ENCODE results near the gene CFAP210. TPM values are rescaled to one million over a fixed set of nuclear protein-coding genes. Genes with fewer than 3 reads are reported as not detected.

The CFAP210 gene
- total and polyA plus RNA-seq, 11 donors, result 0.11 TPM; not detected in 10

DNA sequence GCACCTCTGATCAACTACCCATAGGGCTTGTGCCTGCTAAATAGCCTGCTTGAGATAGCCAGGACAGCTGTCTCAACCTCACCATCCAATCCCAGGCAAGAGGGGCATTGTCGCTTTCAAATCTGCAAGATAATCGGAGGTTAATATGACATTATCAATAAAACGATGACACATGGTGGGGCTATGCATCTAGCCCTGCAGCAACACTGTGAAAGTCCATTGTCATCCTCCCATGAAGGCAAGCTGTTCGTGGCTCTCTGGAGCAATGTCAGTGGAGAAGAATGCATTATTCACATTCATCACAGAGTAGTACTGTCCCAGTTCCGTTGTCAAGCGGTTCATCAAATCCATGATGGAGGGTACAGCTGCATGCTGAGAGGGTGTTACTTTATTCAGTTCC, 20.5 kb upstream of the CFAP210 start:
- intact Hi-C loops (cut with DNase I), result no loop called here
- Histone ChIP-seq H3K4me3 (no peak overlapping the region), H3K4me1 (peaks cover 0 to 26% (median 13%) of the 10 kb centered on the region in 12 donors), H3K9me3 (no peaks in the 10 kb centered on the region), H3K36me3 (peaks cover 0 to 4% (median 0%) of the 10 kb centered on the region in 9 donors), H3K27ac (no peak overlapping the region), H3K27me3 (no peaks in the 10 kb centered on the region)
- DNase-seq (no peak), ATAC-seq (no peak)
- TF ChIP-seq, protein P1, sequence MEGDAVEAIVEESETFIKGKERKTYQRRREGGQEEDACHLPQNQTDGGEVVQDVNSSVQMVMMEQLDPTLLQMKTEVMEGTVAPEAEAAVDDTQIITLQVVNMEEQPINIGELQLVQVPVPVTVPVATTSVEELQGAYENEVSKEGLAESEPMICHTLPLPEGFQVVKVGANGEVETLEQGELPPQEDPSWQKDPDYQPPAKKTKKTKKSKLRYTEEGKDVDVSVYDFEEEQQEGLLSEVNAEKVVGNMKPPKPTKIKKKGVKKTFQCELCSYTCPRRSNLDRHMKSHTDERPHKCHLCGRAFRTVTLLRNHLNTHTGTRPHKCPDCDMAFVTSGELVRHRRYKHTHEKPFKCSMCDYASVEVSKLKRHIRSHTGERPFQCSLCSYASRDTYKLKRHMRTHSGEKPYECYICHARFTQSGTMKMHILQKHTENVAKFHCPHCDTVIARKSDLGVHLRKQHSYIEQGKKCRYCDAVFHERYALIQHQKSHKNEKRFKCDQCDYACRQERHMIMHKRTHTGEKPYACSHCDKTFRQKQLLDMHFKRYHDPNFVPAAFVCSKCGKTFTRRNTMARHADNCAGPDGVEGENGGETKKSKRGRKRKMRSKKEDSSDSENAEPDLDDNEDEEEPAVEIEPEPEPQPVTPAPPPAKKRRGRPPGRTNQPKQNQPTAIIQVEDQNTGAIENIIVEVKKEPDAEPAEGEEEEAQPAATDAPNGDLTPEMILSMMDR (IDR thresholded peaks at IDR 0.05), result no peak
- TF ChIP-seq POLR2A (IDR thresholded peaks at IDR 0.05), result no peak
- 79 to 90% (median 85%) methylated on average over 6 of the region's 6 CpGs for WGBS, 4 donors

DNA sequence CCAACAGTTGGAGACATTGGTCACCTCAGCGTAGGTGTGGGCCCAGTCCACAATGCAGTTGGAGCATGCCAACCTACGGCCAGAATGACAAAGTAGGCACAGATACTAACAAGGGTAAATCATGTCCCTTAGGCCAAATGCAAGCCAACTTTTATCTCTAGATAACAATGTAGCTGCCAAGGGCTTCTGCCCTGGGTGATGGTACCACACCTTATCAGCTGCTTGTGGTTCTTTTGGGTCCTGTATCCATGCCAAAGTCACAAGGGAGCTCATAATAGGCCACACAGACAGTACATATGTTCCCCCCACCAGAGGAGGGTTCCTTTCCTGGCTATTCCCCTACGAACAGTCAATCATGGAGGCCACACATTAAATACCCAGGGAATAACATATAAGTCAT, 19.1 kb upstream of the CFAP210 start:
- intact Hi-C loops (cut with DNase I), result no loop called here
- H3K4me3 ChIP-seq, result no peak overlapping the region
- no peaks in the 10 kb centered on the region for H3K9me3 ChIP-seq
- H3K36me3 ChIP-seq, result peaks cover 0 to 4% (median 0%) of the 10 kb centered on the region in 9 donors
- TF ChIP-seq, protein P1 (IDR thresholded peaks at IDR 0.05), result no peak
- no peak for TF ChIP-seq POLR2A (IDR thresholded peaks at IDR 0.05)
- DNase-seq (no peak), ATAC-seq (no peak)
- no peak overlapping the region for H3K27ac ChIP-seq
- 55 to 74% (median 64%) methylated on average over 3 of the region's 3 CpGs for WGBS, 4 donors
- H3K27me3 ChIP-seq, result no peaks in the 10 kb centered on the region
- peaks cover 0 to 26% (median 13%) of the 10 kb centered on the region in 12 donors for H3K4me1 ChIP-seq

DNA sequence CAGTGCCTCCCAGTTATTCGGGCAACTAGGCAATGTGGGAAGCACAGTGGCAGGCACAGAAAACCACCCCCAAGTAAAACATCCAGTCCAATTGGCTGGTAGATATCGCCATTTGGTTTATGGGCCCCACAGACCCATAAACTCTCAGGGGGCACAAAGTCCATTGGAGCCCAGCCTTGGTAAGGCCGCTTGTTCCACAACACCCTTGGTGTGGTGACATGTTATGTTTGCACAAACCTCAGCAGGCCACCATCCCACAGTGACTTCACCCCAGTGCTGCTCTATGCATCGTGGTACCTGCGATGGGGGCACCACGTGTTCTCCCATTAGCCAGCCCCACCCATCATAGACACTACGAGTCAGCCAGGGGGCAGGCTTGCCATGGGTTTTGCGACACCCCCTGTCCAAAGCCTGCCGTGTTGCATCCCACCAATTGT, 18.6 kb upstream of the CFAP210 start:
- no peak for TF ChIP-seq POLR2A (IDR thresholded peaks at IDR 0.05)
- TF ChIP-seq, protein P1 (IDR thresholded peaks at IDR 0.05), result no peak
- H3K4me1 ChIP-seq, result peaks cover 0 to 26% (median 13%) of the 10 kb centered on the region in 12 donors
- no peaks in the 10 kb centered on the region for H3K9me3 ChIP-seq
- no peak overlapping the region for H3K4me3 ChIP-seq
- no peak overlapping the region for H3K27ac ChIP-seq
- no peak for DNase-seq
- intact Hi-C loops (cut with DNase I), result no loop called here
- WGBS, 4 donors, result 87 to 99% (median 97%) methylated on average over 9 of the region's 9 CpGs
- H3K27me3 ChIP-seq, result no peaks in the 10 kb centered on the region
- ATAC-seq, result no peak
- peaks cover 0 to 4% (median 0%) of the 10 kb centered on the region in 9 donors for H3K36me3 ChIP-seq

DNA sequence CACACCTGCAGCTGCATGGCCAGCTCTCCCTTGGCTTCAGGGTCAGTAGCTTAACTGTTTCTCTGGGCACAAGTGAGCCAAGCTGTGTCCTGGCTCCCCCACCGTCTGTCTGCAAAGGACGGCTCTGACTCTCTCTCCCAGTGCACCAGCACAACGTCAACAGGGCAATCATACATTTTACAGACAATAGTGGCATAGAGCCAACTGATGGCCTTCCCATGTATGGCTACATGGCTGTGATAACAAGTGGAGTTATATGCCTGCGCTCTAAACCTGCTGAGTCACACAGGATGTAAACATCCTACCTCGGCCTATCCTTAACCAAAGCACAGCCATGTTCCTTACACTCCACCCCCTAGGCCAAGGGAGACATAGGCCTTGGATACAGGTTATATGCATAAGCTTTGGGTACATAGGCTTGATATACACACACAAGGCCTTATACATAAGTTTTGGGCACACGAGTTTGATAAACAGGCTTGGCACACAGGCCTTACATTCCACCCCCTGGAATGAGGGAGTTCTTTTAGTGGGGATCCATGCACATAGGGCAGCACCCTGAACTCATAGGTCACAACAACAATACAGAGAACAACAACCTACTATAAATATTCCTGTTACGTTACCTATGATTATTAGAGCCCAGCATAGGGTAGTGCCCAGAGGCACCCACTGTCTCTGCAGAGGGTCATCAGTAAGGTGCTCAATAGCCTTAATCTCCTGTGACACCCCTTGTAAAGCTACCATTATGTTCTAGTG, 17.7 kb upstream of the CFAP210 start:
- intact Hi-C loops (cut with DNase I), result no loop called here

More for the DNA sequence above, 17.7 kb upstream of the CFAP210 start:
- no peak overlapping the region for H3K4me3 ChIP-seq
- 58 to 87% (median 80%) methylated on average over 7 of the region's 7 CpGs for WGBS, 4 donors
- ATAC-seq (no peak), DNase-seq (no peak)
- no peak overlapping the region for H3K27ac ChIP-seq
- no peaks in the 10 kb centered on the region for H3K27me3 ChIP-seq
- TF ChIP-seq POLR2A (IDR thresholded peaks at IDR 0.05), result no peak
- TF ChIP-seq, protein P1 (IDR thresholded peaks at IDR 0.05), result no peak
- H3K9me3 ChIP-seq, result no peaks in the 10 kb centered on the region
- peaks cover 0 to 4% (median 0%) of the 10 kb centered on the region in 9 donors for H3K36me3 ChIP-seq
- H3K4me1 ChIP-seq, result peaks cover 0 to 21% (median 13%) of the 10 kb centered on the region in 12 donors

Data from heart left ventricle (tissue), 16 donors.